ENCODE results near the gene LAG3. TPM values are rescaled to one million over a fixed set of nuclear protein-coding genes. Genes with fewer than 3 reads are reported as not detected.

Gene LAG3
- total RNA-seq, 1 experiment from 2014 or later, result 3.3 TPM

DNA sequence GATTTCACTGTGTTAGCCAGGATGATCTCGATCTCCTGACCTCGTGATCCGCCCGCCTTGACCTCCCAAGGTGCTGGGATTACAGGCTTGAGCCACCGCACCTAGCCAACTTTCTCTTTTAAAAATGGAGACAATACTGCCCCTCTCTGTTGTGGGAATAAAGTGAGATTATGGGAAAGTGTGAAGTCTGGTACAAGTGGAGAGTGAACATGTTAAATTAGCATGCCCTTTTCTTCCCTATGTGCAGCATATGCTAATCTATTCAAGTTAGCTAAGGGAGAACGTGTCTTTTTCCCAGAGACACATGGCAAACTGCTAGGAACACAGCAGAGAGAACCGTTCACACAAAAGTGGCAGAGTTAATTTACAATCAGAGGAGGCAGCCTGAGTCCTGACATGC is 47.0 kb upstream of the LAG3 start (continued):
- TF ChIP-seq ZNF274 (IDR thresholded peaks at IDR 0.05; ENCODE audit: low read depth, low read length) (no peak), FOSL1 (IDR thresholded peaks at IDR 0.05; ENCODE audit: low read depth) (no peak), EZH2 (IDR thresholded peaks at IDR 0.05) (no peak)
- TF ChIP-seq, protein P1, sequence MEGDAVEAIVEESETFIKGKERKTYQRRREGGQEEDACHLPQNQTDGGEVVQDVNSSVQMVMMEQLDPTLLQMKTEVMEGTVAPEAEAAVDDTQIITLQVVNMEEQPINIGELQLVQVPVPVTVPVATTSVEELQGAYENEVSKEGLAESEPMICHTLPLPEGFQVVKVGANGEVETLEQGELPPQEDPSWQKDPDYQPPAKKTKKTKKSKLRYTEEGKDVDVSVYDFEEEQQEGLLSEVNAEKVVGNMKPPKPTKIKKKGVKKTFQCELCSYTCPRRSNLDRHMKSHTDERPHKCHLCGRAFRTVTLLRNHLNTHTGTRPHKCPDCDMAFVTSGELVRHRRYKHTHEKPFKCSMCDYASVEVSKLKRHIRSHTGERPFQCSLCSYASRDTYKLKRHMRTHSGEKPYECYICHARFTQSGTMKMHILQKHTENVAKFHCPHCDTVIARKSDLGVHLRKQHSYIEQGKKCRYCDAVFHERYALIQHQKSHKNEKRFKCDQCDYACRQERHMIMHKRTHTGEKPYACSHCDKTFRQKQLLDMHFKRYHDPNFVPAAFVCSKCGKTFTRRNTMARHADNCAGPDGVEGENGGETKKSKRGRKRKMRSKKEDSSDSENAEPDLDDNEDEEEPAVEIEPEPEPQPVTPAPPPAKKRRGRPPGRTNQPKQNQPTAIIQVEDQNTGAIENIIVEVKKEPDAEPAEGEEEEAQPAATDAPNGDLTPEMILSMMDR (IDR thresholded peaks at IDR 0.05 in 2 of 3, conservative IDR thresholded peaks at IDR 0.05 in 1 of 3; ENCODE audit: borderline replicate concordance in 1 of 3, insufficient read depth in 1 of 3, low read depth in 2 of 3, low read length in 2 of 3), result no peak

- DNase-seq (ENCODE audit: low read depth, low spot score) (no peak), ATAC-seq (no peak)
- no TSS peak for BruUV-seq (replicated peaks)
- H2AFZ ChIP-seq (ENCODE audit: low read depth, low read length, poor library complexity, severe bottlenecking), result no peak overlapping the region
- CTCF ChIA-PET, result no interaction called here
- POLR2A ChIA-PET, result no interaction called here
- H3K9me2 ChIP-seq (ENCODE audit: insufficient read depth), result no peaks in the 10 kb centered on the region
- peaks cover 2 to 14% of the 10 kb centered on the region in 2 experiments; a peak in 3 of 4 replicates for H3K4me1 ChIP-seq (ENCODE audit: control insufficient read depth in 1 of 2, insufficient read depth in 2 of 2, low read length in 2 of 2)
- H4K20me1 ChIP-seq (ENCODE audit: insufficient read depth), result no peaks in the 10 kb centered on the region
- no peak overlapping the region for H3K27ac ChIP-seq (ENCODE audit: low read depth, low read length)
- no peaks in the 10 kb centered on the region for H3K27me3 ChIP-seq (ENCODE audit: insufficient read depth, low read length)
- H3K9ac ChIP-seq (ENCODE audit: low read length), result no peak overlapping the region
- intact Hi-C loops (cut with micrococcal nuclease), result no loop called here
- peaks cover 18 to 34% of the 10 kb centered on the region in 2 experiments; a peak in 3 of 4 replicates for H3K36me3 ChIP-seq (ENCODE audit: control insufficient read depth in 1 of 2, insufficient read depth in 2 of 2, low read length in 2 of 2)
- peaks cover 14% of the 10 kb centered on the region; the same call in 1 of the 2 replicates for H3K79me2 ChIP-seq (ENCODE audit: insufficient read depth, low read length)
- no peak overlapping the region for H3K4me3 ChIP-seq (replicated peaks in 1 of 2; ENCODE audit: low read depth in 1 of 2, low read length in 2 of 2)
- no peak overlapping the region for H3K4me2 ChIP-seq (ENCODE audit: low read length)
- RAD21 ChIA-PET (ENCODE audit: low non-redundant PET in 1 of 2, low total read pairs in 2 of 2, uncharacterized antibody in 2 of 2, unreplicated experiment in 2 of 2), result no interaction called here
- H3K9me3 ChIP-seq (ENCODE audit: control insufficient read depth in 1 of 2, insufficient read depth in 1 of 2, low read depth in 1 of 2, low read length in 2 of 2), result no peaks in the 10 kb centered on the region
- no peak for TF ChIP-seq ZFX (IDR thresholded peaks at IDR 0.05)
- TF ChIP-seq SRF (IDR thresholded peaks at IDR 0.05; ENCODE audit: low read depth), result no peak
- TF ChIP-seq ZNF274 (IDR thresholded peaks at IDR 0.05; ENCODE audit: low read depth, low read length), result no peak
- no peak for TF ChIP-seq SP1 (IDR thresholded peaks at IDR 0.05; ENCODE audit: low read depth)
- no peak for TF ChIP-seq POLR2A (IDR thresholded peaks at IDR 0.05; ENCODE audit: borderline replicate concordance, extremely low read depth, insufficient read depth, insufficient read length)
- TF ChIP-seq, protein P1 (IDR thresholded peaks at IDR 0.05 in 2 of 3, conservative IDR thresholded peaks at IDR 0.05 in 1 of 3; ENCODE audit: borderline replicate concordance in 1 of 3, insufficient read depth in 1 of 3, low read depth in 2 of 3, low read length in 2 of 3), result no peak
- TF ChIP-seq, protein P2, sequence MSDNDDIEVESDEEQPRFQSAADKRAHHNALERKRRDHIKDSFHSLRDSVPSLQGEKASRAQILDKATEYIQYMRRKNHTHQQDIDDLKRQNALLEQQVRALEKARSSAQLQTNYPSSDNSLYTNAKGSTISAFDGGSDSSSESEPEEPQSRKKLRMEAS (IDR thresholded peaks at IDR 0.05), result no peak
- no peak for TF ChIP-seq TCF7L2 (IDR thresholded peaks at IDR 0.05; ENCODE audit: borderline replicate concordance, extremely low read depth, insufficient read depth, insufficient read length)
- no peak for TF ChIP-seq ZBTB33 (IDR thresholded peaks at IDR 0.05; ENCODE audit: extremely low read depth, insufficient replicate concordance, low read length)
- no peak for TF ChIP-seq EZH2phosphoT487 (IDR thresholded peaks at IDR 0.05; ENCODE audit: borderline replicate concordance)
- TF ChIP-seq EZH2 (IDR thresholded peaks at IDR 0.05), result no peak
- TF ChIP-seq REST (IDR thresholded peaks at IDR 0.05; ENCODE audit: low read depth), result no peak
- TF ChIP-seq EGR1 (IDR thresholded peaks at IDR 0.05; ENCODE audit: low read depth), result no peak
Measured at GRCh38 chr12:6729186-6729585, 43.1 kb upstream of the LAG3 start.

All from HCT116 (cell line).